HFFc6 (cell line): ENCODE data around the gene GDPD5. TPM values are rescaled to one million over a fixed set of nuclear protein-coding genes. Genes with fewer than 3 reads are reported as not detected.

ENCODE experiments used
- DNase-seq: peaks from one replicate; pipeline ENCODE4 v3.0.0-alpha.2; 2018
- H3K27ac Mint-ChIP-seq: 2 replicates; pipeline ENCODE4 v1.8.0; 2020; ENCODE audit warnings: mild to moderate bottlenecking, mixed read lengths
- H3K27me3 Mint-ChIP-seq: 2 replicates; pipeline ENCODE4 v1.8.0; 2021; ENCODE audit warnings: mild to moderate bottlenecking, moderate library complexity, mixed read lengths; ENCODE audit not compliant: insufficient read depth
- H3K36me3 Mint-ChIP-seq: 2 replicates; pipeline ENCODE4 v1.8.0; 2021; ENCODE audit warnings: low read depth, mixed read lengths
- H3K4me1 Mint-ChIP-seq: 2 replicates; pipeline ENCODE4 v1.8.0; 2020; ENCODE audit warnings: low read depth, mixed read lengths
- H3K4me3 Mint-ChIP-seq: 2 replicates; pipeline ENCODE4 v1.8.0; 2020; ENCODE audit warnings: mild to moderate bottlenecking, moderate library complexity, mixed read lengths
- H3K9me3 Mint-ChIP-seq: 2 replicates; pipeline ENCODE4 v1.8.0; 2020; ENCODE audit warnings: mild to moderate bottlenecking, mixed read lengths
- CTCF ChIP-seq: fragments of 200-600 bp; sonication (generic); IDR thresholded peaks from 2 replicates; pipeline ENCODE4 v1.5.0; 2021; ENCODE audit warnings: antibody characterized with exemption, mild to moderate bottlenecking
- total RNA-seq, 6 experiments: library from RNA; stranded (reverse); fragmentation: NEBNext Ultra II Directional; extraction: Animal tissue kit (Norgen Biotek cat#: 25700); gene quantifications; 2 replicates in 1 of 6; 3 replicates in 5 of 6; pipeline ENCODE4 v1.2.3, GENCODE V29; 2021

Gene GDPD5
- total RNA-seq, 6 experiments from 2014 or later, result 2.5 to 5.7 (median 4.2) TPM

- no peak for DNase-seq
- peaks cover 4% of the 10 kb centered on the region for H3K27me3 Mint-ChIP-seq
- no peaks in the 10 kb centered on the region for H3K9me3 Mint-ChIP-seq
- no peaks in the 10 kb centered on the region for H3K36me3 Mint-ChIP-seq
- no peak for TF ChIP-seq CTCF
- peaks cover 42% of the 10 kb centered on the region for H3K4me1 Mint-ChIP-seq
- H3K27ac Mint-ChIP-seq, result no peak overlapping the region
- no peak overlapping the region for H3K4me3 Mint-ChIP-seq
Measured at GRCh38 chr11:75497788-75498409, 27.8 kb downstream of the GDPD5 start.

GRCh38 chr11:75496305-75496752, 29.4 kb downstream of the GDPD5 start:
- Mint-ChIP-seq H3K9me3 (no peaks in the 10 kb centered on the region), H3K36me3 (no peaks in the 10 kb centered on the region), H3K4me3 (no peak overlapping the region), H3K27me3 (peaks cover 4% of the 10 kb centered on the region), H3K4me1 (peaks cover 32% of the 10 kb centered on the region), H3K27ac (no peak overlapping the region)
- TF ChIP-seq CTCF, result no peak
- no peak for DNase-seq

- Mint-ChIP-seq H3K27ac (no peak overlapping the region), H3K4me3 (no peak overlapping the region), H3K4me1 (peaks cover 34% of the 10 kb centered on the region), H3K27me3 (peaks cover 4% of the 10 kb centered on the region), H3K36me3 (no peaks in the 10 kb centered on the region), H3K9me3 (no peaks in the 10 kb centered on the region)
- no peak for TF ChIP-seq CTCF
- DNase-seq, result no peak
Measured at GRCh38 chr11:75495749-75496304, 29.9 kb downstream of the GDPD5 start.

GRCh38 chr11:75493626-75494025, 32.1 kb downstream of the GDPD5 start:
- no peaks in the 10 kb centered on the region; the same call in 1 of the 2 replicates for H3K27me3 Mint-ChIP-seq
- no peak overlapping the region for H3K4me3 Mint-ChIP-seq
- no peak overlapping the region for H3K27ac Mint-ChIP-seq
- DNase-seq, result no peak
- peaks cover 23% of the 10 kb centered on the region for H3K4me1 Mint-ChIP-seq
- no peak for TF ChIP-seq CTCF
- no peaks in the 10 kb centered on the region for H3K9me3 Mint-ChIP-seq
- H3K36me3 Mint-ChIP-seq, result no peaks in the 10 kb centered on the region

GRCh38 chr11:75492181-75492820, 33.4 kb downstream of the GDPD5 start:
- Mint-ChIP-seq H3K27me3 (peaks cover 2% of the 10 kb centered on the region), H3K27ac (no peak overlapping the region), H3K4me3 (no peak overlapping the region), H3K4me1 (peaks cover 15% of the 10 kb centered on the region), H3K9me3 (no peaks in the 10 kb centered on the region), H3K36me3 (no peaks in the 10 kb centered on the region)
- TF ChIP-seq CTCF, result no peak
- DNase-seq, result no peak
